Adrenal gland (tissue), 5 donors: ENCODE results near the gene ZNF74.

ENCODE experiments used
- POLR2A ChIP-seq, 2 donors: fragments of 450-650 bp; IDR thresholded peaks; one replicate each; pipeline ENCODE4 v1.6.1; 2017; ENCODE audit warnings: antibody characterized with exemption in 2 of 2, mild to moderate bottlenecking in 2 of 2, moderate library complexity in 1 of 2
- TF ChIP-seq, protein P1 (sequence below), 6 experiments: fragments of 450-650 bp in 4 of 6; fragments of 200-600 bp in 2 of 6; sonication (generic) in 1 of 6; IDR thresholded peaks; 1 replicate in 5 of 6; 2 replicates in 1 of 6; pipeline versions ENCODE4 v1.5.1 to v1.8.0; 2016 to 2021; ENCODE audit warnings: antibody characterized with exemption in 6 of 6, mild to moderate bottlenecking in 2 of 6, moderate library complexity in 1 of 6
- donor health status: DM: no; HTN: no; CAD: no.

- TF ChIP-seq, protein P1, sequence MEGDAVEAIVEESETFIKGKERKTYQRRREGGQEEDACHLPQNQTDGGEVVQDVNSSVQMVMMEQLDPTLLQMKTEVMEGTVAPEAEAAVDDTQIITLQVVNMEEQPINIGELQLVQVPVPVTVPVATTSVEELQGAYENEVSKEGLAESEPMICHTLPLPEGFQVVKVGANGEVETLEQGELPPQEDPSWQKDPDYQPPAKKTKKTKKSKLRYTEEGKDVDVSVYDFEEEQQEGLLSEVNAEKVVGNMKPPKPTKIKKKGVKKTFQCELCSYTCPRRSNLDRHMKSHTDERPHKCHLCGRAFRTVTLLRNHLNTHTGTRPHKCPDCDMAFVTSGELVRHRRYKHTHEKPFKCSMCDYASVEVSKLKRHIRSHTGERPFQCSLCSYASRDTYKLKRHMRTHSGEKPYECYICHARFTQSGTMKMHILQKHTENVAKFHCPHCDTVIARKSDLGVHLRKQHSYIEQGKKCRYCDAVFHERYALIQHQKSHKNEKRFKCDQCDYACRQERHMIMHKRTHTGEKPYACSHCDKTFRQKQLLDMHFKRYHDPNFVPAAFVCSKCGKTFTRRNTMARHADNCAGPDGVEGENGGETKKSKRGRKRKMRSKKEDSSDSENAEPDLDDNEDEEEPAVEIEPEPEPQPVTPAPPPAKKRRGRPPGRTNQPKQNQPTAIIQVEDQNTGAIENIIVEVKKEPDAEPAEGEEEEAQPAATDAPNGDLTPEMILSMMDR (IDR thresholded peaks at IDR 0.05): no peak
- TF ChIP-seq POLR2A (IDR thresholded peaks at IDR 0.05): no peak
Observed at GRCh38 chr22:20450551-20450906, 56.6 kb downstream of the ZNF74 start.
